NCI-H2107 treated with DMSO at 0.1 percent for 48 hours (cell line): ENCODE results near the gene PGK1.
"Not testable (repeated sequence)": the region's sequence is repeated elsewhere in the genome, so short reads cannot be mapped to it uniquely, and the experiment has no call there.

Source experiments
- DNase-seq: peaks from one replicate; lab custom pipeline; 2025; ENCODE audit not compliant: unreplicated experiment; lab: John Stamatoyannopoulos, UW

PGK1 gene

GRCh38 chrX:78111140-78111931, 7.3 kb downstream of the PGK1 start:
- no peak for DNase-seq

DNA sequence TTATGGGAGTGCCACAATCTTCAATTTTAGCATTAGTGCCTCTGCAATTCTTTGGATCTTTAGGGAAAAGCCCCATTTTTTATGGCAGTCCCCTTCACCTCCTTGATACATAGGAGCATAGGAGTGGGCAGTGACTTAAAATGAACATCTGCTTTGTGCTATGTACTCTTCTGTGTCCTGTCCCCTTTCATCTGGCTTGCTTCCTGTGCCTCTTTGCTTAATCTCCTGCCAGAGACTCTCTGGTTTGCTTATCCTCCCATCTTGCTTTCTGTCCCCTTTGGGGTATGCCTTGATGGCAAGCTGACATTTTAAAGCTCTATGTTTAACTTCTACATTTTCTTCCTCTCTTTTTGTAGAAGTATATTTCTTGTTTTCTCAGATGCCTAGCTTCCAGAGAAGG, 12.3 kb downstream of the PGK1 start:
- no peak for DNase-seq

GRCh38 chrX:78116766-78117165, 12.7 kb downstream of the PGK1 start:
- DNase-seq: no peak

DNA sequence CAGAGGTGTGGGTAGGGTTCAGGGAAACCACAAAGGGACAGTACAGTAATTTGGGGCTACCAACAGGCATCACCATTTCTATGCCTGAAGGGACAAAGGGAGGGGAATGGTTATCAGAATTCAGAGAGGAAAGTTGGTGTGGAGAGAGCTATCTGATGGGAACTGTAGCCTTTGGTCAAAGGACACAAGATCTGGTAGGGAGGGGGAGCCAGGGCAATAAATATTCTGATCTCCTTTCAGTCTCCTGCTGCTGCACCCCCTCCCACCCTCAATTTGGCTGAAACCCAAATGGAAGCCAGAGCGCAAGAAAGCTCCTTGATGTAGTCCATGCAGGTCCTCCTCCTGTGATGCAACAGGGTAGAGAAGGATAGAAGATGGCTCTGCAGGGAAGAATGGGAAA, 14.6 kb downstream of the PGK1 start:
- no peak for DNase-seq

DNA sequence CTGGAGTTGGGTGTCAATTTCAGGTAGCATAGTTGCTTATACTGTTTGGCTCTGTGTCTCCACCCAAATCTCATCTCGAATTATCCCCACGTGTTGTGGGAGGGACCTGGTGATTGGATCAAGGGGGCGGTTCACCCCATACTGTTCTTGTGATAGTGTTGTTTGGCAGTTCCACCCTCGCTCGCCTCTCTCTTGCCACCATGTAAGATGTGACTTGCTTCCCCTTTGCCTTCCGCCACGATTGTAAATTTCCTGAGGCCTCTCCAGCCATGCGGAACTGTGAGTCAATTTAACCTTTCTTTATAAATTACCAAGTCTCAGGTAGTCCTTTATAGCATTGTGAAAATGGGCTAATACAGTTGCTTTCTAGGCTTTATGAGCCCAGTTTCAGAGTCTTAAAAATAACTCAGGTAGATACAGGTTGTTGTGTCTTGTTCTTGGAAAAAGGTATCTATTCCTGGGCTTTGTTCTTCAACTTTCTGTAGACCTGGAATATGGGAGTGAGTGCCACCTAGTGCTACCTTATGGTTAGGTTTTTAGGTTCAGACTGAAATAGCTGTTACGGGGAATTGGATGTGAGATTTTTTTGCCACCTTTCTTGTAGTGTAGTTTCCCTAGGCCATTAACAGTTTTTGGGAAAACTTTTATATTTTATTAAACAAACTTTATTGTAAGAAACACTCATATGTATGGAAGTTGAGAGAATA, 15.6 kb downstream of the PGK1 start:
- DNase-seq: peak; percentile 24

DNA sequence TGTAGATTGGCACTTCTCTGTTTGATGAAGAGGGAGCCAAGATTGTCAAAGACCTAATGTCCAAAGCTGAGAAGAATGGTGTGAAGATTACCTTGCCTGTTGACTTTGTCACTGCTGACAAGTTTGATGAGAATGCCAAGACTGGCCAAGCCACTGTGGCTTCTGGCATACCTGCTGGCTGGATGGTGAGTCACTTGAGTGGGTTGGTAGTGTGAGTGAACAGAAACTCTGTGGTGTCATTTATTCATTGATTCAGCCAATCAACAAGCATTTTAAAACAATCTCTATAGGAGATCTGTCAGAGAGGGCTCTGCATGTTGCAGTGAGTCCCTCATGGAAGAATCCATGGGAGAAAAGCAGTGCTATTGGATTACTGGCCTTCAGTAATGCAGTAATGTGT, 19.1 kb downstream of the PGK1 start:
- DNase-seq: no peak

DNA sequence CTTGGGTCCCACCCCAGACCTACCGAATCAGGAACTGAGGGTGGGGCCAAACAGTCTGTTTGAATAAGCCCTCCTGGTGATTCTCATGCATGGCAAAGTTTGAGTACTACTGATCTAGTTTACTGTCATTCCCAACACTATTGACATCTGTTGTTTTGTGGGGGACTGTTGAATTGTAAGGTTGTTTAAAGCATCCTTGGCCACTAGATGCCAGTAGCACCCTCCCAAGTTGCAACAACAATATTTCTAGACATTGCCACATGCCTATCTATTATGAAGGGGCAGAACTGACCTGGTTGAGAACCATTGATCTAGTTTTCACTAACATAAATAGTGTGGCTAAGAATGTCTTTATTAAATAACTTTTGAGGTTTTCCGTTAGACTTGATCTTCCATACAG, 20.3 kb downstream of the PGK1 start:
- no peak for DNase-seq

GRCh38 chrX:78125148-78125547, 21.1 kb downstream of the PGK1 start:
- DNase-seq: no peak

- not testable (repeated sequence) for DNase-seq
Measured at GRCh38 chrX:78125781-78126180, 21.7 kb downstream of the PGK1 start.

GRCh38 chrX:78129714-78130113, 25.7 kb downstream of the PGK1 start:
- no peak for DNase-seq

DNA sequence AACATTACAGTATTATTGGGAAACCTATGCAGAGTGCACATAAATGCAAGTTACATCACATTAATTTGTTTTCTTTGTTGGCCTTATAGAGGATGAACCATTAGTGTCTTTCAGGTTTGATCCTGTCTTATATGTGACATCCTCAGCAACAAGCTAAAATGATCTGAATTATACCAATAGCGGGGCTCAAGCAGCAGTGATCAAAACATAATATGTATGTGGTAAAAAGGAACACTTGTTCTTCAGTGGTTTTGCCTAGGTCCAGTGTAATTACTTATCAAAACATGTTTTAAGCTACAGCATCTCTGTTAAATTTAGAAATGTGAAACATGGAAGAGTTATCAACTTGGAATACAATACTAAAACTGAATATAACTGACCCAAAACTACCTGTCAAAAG, 26.3 kb downstream of the PGK1 start:
- DNase-seq: no peak

DNA sequence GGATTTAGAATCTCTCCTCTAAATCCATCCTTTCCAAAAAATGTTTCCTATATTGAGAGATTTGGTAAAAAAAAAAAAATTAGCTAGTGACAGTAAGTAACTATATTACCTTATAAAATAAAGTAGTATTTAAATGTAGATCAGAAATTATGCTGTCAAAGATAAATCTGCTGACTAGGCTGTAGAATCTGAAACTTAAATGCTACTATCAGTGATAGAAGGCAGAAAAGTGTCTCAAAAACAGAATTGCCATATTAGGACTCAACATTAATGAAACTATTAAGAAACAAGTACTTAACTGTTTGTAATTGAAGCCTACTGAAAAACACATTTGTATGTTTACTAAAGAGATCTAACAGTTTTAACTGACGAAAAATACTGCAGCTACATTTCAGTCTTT, 27.1 kb downstream of the PGK1 start:
- DNase-seq: no peak

DNA sequence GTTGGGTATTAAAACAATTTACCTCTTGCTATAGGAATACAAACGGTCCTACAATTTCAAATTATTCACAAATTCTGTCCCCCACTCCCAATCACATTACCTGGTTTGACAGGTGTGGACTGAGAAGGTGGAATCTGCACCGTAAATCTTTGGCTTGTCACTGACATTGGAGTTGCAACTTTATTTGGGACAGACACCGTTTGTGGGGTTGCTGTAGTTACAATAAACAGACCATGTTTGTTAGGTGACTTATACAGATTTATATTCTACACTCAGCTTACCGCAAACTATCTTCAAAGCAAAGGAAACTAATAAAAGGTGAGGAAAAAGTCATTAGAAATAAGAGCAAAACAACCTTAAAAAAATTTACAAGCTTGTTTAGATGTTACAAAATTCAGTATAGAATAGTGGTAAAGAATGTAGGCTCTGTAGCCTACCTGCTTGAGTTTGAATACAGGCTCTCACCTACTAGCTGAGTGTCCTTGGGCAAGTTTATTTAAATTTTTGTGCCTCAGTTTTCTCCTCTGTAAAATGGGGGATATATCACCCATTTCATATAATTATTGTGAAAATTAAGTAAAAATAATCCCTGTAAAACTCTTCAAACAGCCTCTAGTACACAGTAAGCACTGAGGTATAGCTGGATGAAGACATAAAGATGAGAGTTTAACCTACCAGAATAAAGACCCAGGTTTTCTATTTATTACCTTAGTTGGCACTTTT, 29.4 kb downstream of the PGK1 start:
- DNase-seq: no peak

GRCh38 chrX:78139160-78140123, 35.4 kb downstream of the PGK1 start, which contains the start of gene TAF9B:
TAF9B (minus strand) TSS chrX:78139650; CDS start chrX:78139611, 39 bp downstream.
- peak; percentile 88 for DNase-seq

- DNase-seq: no peak
Measured at GRCh38 chrX:78140206-78140605, 36.2 kb downstream of the PGK1 start.

GRCh38 chrX:78147002-78147540, 43.0 kb downstream of the PGK1 start:
- DNase-seq: not testable (repeated sequence)

- not testable (repeated sequence) for DNase-seq
Measured at GRCh38 chrX:78157373-78157772, 53.3 kb downstream of the PGK1 start.

DNA sequence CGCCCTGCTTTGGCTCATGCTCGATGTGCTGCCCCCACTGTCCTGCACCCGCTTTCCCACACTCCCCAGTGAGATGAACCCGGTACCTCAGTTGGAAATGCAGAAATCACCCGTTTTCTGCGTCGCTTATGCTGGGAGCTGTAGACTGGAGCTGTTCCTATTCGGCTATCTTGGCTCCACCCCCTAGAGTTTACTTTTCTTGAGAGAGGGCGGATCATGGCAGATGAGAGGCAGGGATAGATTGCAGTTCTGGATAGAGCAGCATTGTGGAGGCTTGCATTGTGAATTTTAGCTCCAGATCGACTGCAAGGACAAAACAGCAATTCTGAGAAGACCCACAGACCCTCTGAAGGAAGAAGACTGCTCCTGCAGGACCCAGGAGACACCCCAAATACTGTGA, 53.8 kb downstream of the PGK1 start:
- not testable (repeated sequence) for DNase-seq

DNA sequence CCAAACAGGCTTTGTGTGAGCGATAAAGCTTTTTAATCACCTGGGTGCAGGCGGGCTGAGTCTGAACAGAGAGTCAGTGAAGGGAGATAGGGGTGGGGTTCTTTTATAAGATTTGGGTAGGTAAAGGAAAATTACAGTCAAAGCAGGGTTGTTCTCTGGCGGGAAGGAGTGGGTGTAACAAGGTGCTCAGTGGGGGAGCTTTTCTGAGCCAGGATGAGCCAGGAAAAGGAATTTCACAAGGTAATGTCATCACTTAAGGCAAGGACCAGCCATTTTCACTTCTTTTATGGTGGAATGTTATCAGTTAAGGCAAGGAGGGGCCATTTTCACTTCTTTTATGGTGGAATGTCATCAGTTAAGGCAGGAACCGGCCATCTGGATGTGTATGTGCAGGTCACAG, 56.7 kb downstream of the PGK1 start:
- DNase-seq: not testable (repeated sequence)

DNA sequence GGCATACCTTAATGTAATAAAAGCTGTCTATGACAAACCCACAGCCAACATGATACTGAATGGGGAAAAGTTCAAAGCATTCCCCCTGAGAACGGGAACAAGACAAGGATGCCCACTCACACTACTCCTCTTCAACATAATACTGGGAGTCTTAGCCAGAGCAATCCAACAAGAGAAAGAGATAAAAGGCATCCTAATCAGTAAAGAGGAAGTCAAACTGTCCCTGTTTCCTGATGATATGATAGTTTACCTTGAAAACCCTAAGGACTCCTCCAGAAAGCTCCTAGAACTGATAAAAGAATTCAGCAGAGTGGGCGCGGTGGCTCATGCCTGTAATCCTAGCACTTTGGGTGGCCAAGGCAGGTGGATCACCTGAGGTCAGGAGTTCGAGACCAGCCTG, 59.1 kb downstream of the PGK1 start:
- not testable (repeated sequence) for DNase-seq
